Measurements from ENCODE around the gene PRDM4.
"Not testable (repeated sequence)": the region's sequence is repeated elsewhere in the genome, so short reads cannot be mapped to it uniquely, and the experiment has no call there.

DNA sequence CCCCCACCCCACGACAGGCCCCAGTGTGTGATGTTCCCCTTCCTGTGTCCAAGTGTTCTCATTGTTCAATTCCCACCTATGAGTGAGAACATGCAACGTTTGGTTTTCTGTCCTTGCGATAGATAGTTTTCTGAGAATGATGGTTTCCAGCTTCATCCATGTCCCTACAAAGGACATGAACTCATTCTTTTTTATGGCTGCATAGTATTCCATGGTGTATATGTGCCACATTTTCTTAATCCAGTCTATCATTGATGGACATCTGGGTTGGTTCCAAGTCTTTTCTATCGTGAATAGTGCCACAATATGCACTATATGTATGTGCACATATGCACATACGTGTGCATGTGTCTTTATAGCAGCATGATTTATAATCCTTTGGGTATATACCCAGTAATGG, 55.4 kb downstream of the PRDM4 start:
- TF ChIP-seq POLR2AphosphoS5, POLR2A (IDR thresholded peaks at IDR 0.05; ENCODE audit: low read depth, low read length): not testable (repeated sequence)
